Kidney epithelial cell (primary cell): ENCODE data around the gene SLC34A1. TPM values are rescaled to one million over a fixed set of nuclear protein-coding genes. Genes with fewer than 3 reads are reported as not detected.

Source experiments
- DNase-seq: peaks from one replicate; pipeline ENCODE4 v3.0.0-alpha.2; 2010; ENCODE audit warnings: low read depth
- H3K27me3 ChIP-seq: 2 replicates; pipeline ENCODE4 v1.6.0; 2011; ENCODE audit warnings: low read length; ENCODE audit not compliant: control insufficient read depth, insufficient read depth
- H3K36me3 ChIP-seq: 2 replicates; pipeline ENCODE4 v1.5.1; 2011; ENCODE audit warnings: low read length; ENCODE audit not compliant: control insufficient read depth, insufficient read depth
- H3K4me3 ChIP-seq: 2 replicates; pipeline ENCODE4 v1.5.1; 2011; ENCODE audit warnings: low read depth, mild to moderate bottlenecking, control low read depth, low read length
- CTCF ChIP-seq: IDR thresholded peaks from 2 replicates; pipeline ENCODE4 v1.5.1; 2011; ENCODE audit warnings: mild to moderate bottlenecking, moderate library complexity, low read length, control low read depth, inconsistent platforms; ENCODE audit not compliant: insufficient read depth, poor library complexity, severe bottlenecking
- total RNA-seq: library from RNA; depleted of rRNA; stranded (reverse); fragments of >200 nt; gene quantifications from 2 replicates; pipeline ENCODE4 v1.2.3, GENCODE V29; 2015

Gene SLC34A1
- total RNA-seq, 1 donor from 2014 or later, result not detected

GRCh38 chr5:177388521-177389052, 4.4 kb downstream of the SLC34A1 start:
- H3K27me3 ChIP-seq, result peaks cover 16% of the 10 kb centered on the region
- no peaks in the 10 kb centered on the region for H3K36me3 ChIP-seq
- DNase-seq, result no peak
- TF ChIP-seq CTCF, result no peak
- no peak overlapping the region for H3K4me3 ChIP-seq

DNA sequence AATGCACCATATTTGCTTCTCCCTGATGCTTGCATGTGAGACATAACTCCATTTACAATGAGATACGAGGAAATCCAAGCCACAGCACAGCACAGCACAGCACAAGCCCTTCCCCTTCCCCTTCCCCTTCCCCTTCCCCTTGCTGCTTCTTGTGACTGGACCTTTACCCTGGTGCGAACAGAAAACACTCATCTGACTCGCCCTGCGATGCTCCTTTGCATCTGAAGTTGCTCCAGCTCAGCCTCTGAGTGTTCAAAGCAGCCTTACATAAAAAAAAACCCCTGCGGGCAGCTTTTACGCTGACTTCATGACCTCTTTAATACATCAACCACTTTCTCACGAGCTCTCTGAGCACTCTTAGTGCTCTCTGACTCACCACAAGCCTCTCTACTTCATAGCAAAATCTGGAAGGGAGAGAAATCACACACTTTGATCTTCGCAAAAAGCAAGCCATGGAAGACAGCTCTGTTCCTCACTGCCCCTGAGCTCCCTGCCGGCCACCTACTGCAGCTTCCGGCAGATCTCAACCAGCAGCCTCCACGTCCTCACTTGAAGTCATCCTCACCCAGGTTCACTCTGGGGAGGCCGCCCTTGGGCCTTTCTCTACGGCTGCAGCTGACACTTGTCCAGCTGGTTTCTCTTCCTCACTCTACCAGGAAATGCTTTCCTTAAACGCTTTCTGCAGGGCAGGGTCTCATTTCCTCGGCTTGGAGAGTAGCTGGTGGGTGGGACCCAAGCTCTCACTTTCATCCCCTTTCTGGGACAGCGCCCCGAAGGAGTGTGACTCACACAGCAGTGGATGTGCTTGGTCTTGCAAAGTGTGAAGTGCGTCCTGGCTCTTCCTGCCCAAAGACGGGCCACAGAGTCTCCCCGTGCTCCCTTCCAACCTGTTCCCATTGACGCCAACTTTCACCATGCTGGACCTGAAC, 5.3 kb downstream of the SLC34A1 start:
- peak; percentile 78 for DNase-seq
- Histone ChIP-seq H3K4me3 (no peak overlapping the region), H3K36me3 (no peaks in the 10 kb centered on the region), H3K27me3 (peaks cover 12% of the 10 kb centered on the region)
- TF ChIP-seq CTCF, result no peak

- H3K27me3 ChIP-seq, result peaks cover 5% of the 10 kb centered on the region
- no peaks in the 10 kb centered on the region for H3K36me3 ChIP-seq
- DNase-seq, result no peak
- no peak overlapping the region for H3K4me3 ChIP-seq
- peak; percentile 96 for TF ChIP-seq CTCF
Measured at GRCh38 chr5:177390363-177391300, 6.4 kb downstream of the SLC34A1 start.

DNA sequence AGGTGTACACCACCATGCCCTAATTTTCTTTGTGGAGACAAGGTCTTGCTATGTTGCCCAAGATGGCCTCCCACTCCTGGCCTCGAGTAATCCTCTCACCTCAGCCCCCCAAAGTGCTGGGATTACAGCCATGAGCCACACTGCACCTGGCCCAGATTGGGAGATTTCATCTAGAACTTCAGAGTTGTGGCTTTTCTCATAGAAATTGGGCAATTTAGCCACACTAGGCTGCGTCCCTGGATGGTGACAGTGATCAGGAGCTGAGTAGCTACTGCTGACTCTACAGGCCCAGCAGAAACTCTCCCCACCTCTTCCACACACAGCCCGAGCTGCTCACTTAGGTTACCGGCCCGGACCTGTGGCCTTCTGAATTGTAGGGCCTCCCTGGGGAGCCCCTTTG, 8.5 kb downstream of the SLC34A1 start:
- Histone ChIP-seq H3K4me3 (no peak overlapping the region), H3K27me3 (peaks cover 12% of the 10 kb centered on the region), H3K36me3 (no peaks in the 10 kb centered on the region)
- DNase-seq, result no peak
- TF ChIP-seq CTCF, result no peak

DNA sequence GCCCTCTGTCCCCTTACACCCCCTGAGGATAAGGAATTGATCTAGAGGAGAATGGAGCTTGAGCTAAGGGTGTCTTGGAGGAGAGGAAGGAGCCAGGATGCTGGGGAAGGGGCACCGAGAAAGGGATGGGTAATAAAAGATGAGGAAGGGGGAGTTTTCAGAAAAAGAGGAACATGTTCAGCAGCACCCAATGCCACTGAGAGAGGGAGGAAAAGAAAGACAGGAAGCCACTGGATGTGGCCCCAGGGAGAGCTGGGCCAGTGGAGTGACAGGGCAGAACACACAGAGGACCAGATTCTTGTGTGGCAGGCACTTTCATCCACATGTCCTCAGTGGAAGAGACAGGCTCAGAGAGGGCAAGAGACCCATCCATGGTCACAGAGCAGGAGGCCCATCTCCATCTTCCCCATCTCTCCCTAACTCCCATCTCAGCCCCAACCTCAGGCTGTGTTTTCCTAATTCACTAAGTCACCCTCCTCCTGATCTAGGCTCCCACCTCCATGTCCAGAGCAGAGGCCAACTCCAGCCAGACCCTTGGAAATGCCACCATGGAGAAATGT, 9.1 kb downstream of the SLC34A1 start:
- DNase-seq, result no peak
- Histone ChIP-seq H3K4me3 (no peak overlapping the region), H3K36me3 (no peaks in the 10 kb centered on the region), H3K27me3 (peaks cover 14% of the 10 kb centered on the region)
- no peak for TF ChIP-seq CTCF
